Measurements from ENCODE around the gene CSRNP2. TPM values are rescaled to one million over a fixed set of nuclear protein-coding genes. Genes with fewer than 3 reads are reported as not detected.

CSRNP2 gene
- total and polyA plus RNA-seq, 2 donors (not counting 3 experiments of a cell fraction or from before 2014, with no cell fraction given): 24.2 to 49.7 TPM

GRCh38 chr12:51124504-51124903, 41.1 kb upstream of the CSRNP2 start:
- no peak for DNase-seq (ENCODE audit: low read depth, low spot score)
- dilution Hi-C loops (cut with MboI; ENCODE audit: extremely low pct_ligation_motif_present, low sequenced_read_pairs) (no loop called here), intact Hi-C loops (cut with micrococcal nuclease) (no loop called here)
- CTCF ChIA-PET: interaction anchor here (0.8 to 1.4 kb wide), 2 partner anchors 15 to 93 kb away, joined by 4 read pairs; partner anchors contain the start of gene POU6F1
- Histone ChIP-seq H4K20me1 (replicated peaks; ENCODE audit: control insufficient read depth, extremely low read depth, insufficient read depth, low read length) (no peaks in the 10 kb centered on the region), H3K4me2 (ENCODE audit: insufficient read depth, low read length) (no peak overlapping the region), H2AFZ (ENCODE audit: low read depth, low read length) (no peak overlapping the region), H3K27me3 (ENCODE audit: control insufficient read depth in 2 of 2, insufficient read depth in 2 of 2, low read length in 2 of 2) (no peaks in the 10 kb centered on the region), H3K4me3 (replicated peaks in 1 of 3; ENCODE audit: insufficient read depth in 1 of 3, low read depth in 1 of 3, low read length in 3 of 3) (no peak overlapping the region), H3K9ac (replicated peaks; ENCODE audit: extremely low read depth, insufficient read depth, low read length) (no peak overlapping the region), H3K4me1 (ENCODE audit: control insufficient read depth, extremely low read depth, insufficient read depth, low read length) (no peaks in the 10 kb centered on the region), H3K79me2 (ENCODE audit: control insufficient read depth, insufficient read depth, low read length) (no peaks in the 10 kb centered on the region), H3K27ac (ENCODE audit: insufficient read depth, low read depth, low read length) (no peak overlapping the region), H3K36me3 (ENCODE audit: control insufficient read depth in 2 of 2, extremely low read depth in 1 of 2, insufficient read depth in 2 of 2, low read length in 2 of 2) (peaks cover 4 to 6% of the 10 kb centered on the region in 2 experiments), H3K9me3 (replicated peaks; ENCODE audit: control insufficient read depth, insufficient read depth, low read length) (no peaks in the 10 kb centered on the region), H3K9me1 (replicated peaks; ENCODE audit: control insufficient read depth, extremely low read depth, insufficient read depth, low read length) (no peaks in the 10 kb centered on the region)
- TF ChIP-seq GATA2 (IDR thresholded peaks at IDR 0.05; ENCODE audit: insufficient read depth, insufficient read length, low read depth, low read length) (no peak), EZH2 (IDR thresholded peaks at IDR 0.05; ENCODE audit: borderline replicate concordance, low read depth, low read length, severe bottlenecking) (no peak), JUN (IDR thresholded peaks at IDR 0.05; ENCODE audit: borderline replicate concordance, insufficient read depth, insufficient read length, low read depth) (no peak)
- FAIRE-seq: no peak
- BruUV-seq (replicated peaks): no TSS peak
- POLR2A ChIA-PET: interaction anchor here (1.4 kb wide), 1 partner anchor 41 kb away, joined by 4 read pairs; the partner anchor contains the start of gene CSRNP2

GRCh38 chr12:51122844-51123243, 39.4 kb upstream of the CSRNP2 start:
- no peak for DNase-seq (ENCODE audit: low read depth, low spot score)
- Histone ChIP-seq H3K4me2 (ENCODE audit: insufficient read depth, low read length) (no peak overlapping the region), H3K4me1 (ENCODE audit: control insufficient read depth, extremely low read depth, insufficient read depth, low read length) (no peaks in the 10 kb centered on the region), H3K9me3 (replicated peaks; ENCODE audit: control insufficient read depth, insufficient read depth, low read length) (no peaks in the 10 kb centered on the region), H4K20me1 (replicated peaks; ENCODE audit: control insufficient read depth, extremely low read depth, insufficient read depth, low read length) (no peaks in the 10 kb centered on the region), H2AFZ (ENCODE audit: low read depth, low read length) (no peak overlapping the region), H3K79me2 (ENCODE audit: control insufficient read depth, insufficient read depth, low read length) (no peaks in the 10 kb centered on the region), H3K27ac (ENCODE audit: insufficient read depth, low read depth, low read length) (no peak overlapping the region), H3K27me3 (ENCODE audit: control insufficient read depth in 2 of 2, insufficient read depth in 2 of 2, low read length in 2 of 2) (no peaks in the 10 kb centered on the region), H3K9ac (replicated peaks; ENCODE audit: extremely low read depth, insufficient read depth, low read length) (no peak overlapping the region), H3K9me1 (replicated peaks; ENCODE audit: control insufficient read depth, extremely low read depth, insufficient read depth, low read length) (no peaks in the 10 kb centered on the region), H3K4me3 (replicated peaks in 1 of 3; ENCODE audit: insufficient read depth in 1 of 3, low read depth in 1 of 3, low read length in 3 of 3) (no peak overlapping the region), H3K36me3 (ENCODE audit: control insufficient read depth in 2 of 2, extremely low read depth in 1 of 2, insufficient read depth in 2 of 2, low read length in 2 of 2) (peaks cover 4 to 6% of the 10 kb centered on the region in 2 experiments)
- FAIRE-seq: no peak
- TF ChIP-seq EZH2 (IDR thresholded peaks at IDR 0.05; ENCODE audit: borderline replicate concordance, low read depth, low read length, severe bottlenecking) (no peak), MAX (IDR thresholded peaks at IDR 0.05; ENCODE audit: insufficient read depth, insufficient read length) (no peak), JUN (IDR thresholded peaks at IDR 0.05; ENCODE audit: borderline replicate concordance, insufficient read depth, insufficient read length, low read depth) (no peak), POLR2A (IDR thresholded peaks at IDR 0.05; ENCODE audit: low read depth, low read length) (no peak), POLR2AphosphoS5 (IDR thresholded peaks at IDR 0.05; ENCODE audit: insufficient read depth, low read depth, low read length) (no peak), GATA2 (IDR thresholded peaks at IDR 0.05; ENCODE audit: insufficient read depth, insufficient read length, low read depth, low read length) (no peak), CTCF (IDR thresholded peaks at IDR 0.05; ENCODE audit: extremely low read depth in 1 of 2, insufficient read depth in 1 of 2, low read depth in 1 of 2, low read length in 2 of 2) (no peak), FOS (IDR thresholded peaks at IDR 0.05; ENCODE audit: borderline replicate concordance, insufficient read depth, low read length) (no peak), MYC (IDR thresholded peaks at IDR 0.05; ENCODE audit: low read depth, low read length) (no peak)
- POLR2A ChIA-PET: no interaction called here
- no TSS peak for BruUV-seq (replicated peaks)
- CTCF ChIA-PET: no interaction called here
- dilution Hi-C loops (cut with MboI; ENCODE audit: extremely low pct_ligation_motif_present, low sequenced_read_pairs): no loop called here
- intact Hi-C loops (cut with micrococcal nuclease): no loop called here
